Measurements from ENCODE around the gene MIPEP. TPM values are rescaled to one million over a fixed set of nuclear protein-coding genes. Genes with fewer than 3 reads are reported as not detected.

Gene MIPEP
- total RNA-seq, 1 donor from 2014 or later = 19.6 TPM

GRCh38 chr13:23905766-23906165 lies 16.6 kb upstream of the MIPEP start:
- no peaks in the 10 kb centered on the region for H3K27me3 Mint-ChIP-seq (ENCODE audit: low read depth)
- H3K36me3 Mint-ChIP-seq (ENCODE audit: low read depth) = no peaks in the 10 kb centered on the region
- H3K4me1 Mint-ChIP-seq = peaks cover 24% of the 10 kb centered on the region
- no peak for DNase-seq (ENCODE audit: low read depth, low spot score)
- H3K9me3 Mint-ChIP-seq = no peaks in the 10 kb centered on the region
- H3K27ac Mint-ChIP-seq (ENCODE audit: unreplicated experiment) = no peak overlapping the region
- TF ChIP-seq CTCF (conservative IDR thresholded peaks at IDR 0.05) = no peak
- no peak overlapping the region for H3K4me3 Mint-ChIP-seq

- Mint-ChIP-seq H3K4me1 (peaks cover 30% of the 10 kb centered on the region), H3K27ac (ENCODE audit: unreplicated experiment) (no peak overlapping the region), H3K4me3 (no peak overlapping the region), H3K9me3 (no peaks in the 10 kb centered on the region), H3K36me3 (ENCODE audit: low read depth) (no peaks in the 10 kb centered on the region), H3K27me3 (ENCODE audit: low read depth) (no peaks in the 10 kb centered on the region)
- DNase-seq (ENCODE audit: low read depth, low spot score) = no peak
- no peak for TF ChIP-seq CTCF (conservative IDR thresholded peaks at IDR 0.05)
These were observed 14.7 kb upstream of the MIPEP start for GRCh38 chr13:23903906-23904280.

- H3K36me3 Mint-ChIP-seq (ENCODE audit: low read depth) = no peaks in the 10 kb centered on the region
- TF ChIP-seq CTCF (conservative IDR thresholded peaks at IDR 0.05) = no peak
- peaks cover 30% of the 10 kb centered on the region for H3K4me1 Mint-ChIP-seq
- no peak for DNase-seq (ENCODE audit: low read depth, low spot score)
- H3K27ac Mint-ChIP-seq (ENCODE audit: unreplicated experiment) = no peak overlapping the region
- H3K9me3 Mint-ChIP-seq = no peaks in the 10 kb centered on the region
- H3K4me3 Mint-ChIP-seq = no peak overlapping the region
- H3K27me3 Mint-ChIP-seq (ENCODE audit: low read depth) = no peaks in the 10 kb centered on the region
These were observed 14.0 kb upstream of the MIPEP start for GRCh38 chr13:23902975-23903905.

- peaks cover 30% of the 10 kb centered on the region for H3K4me1 Mint-ChIP-seq
- no peaks in the 10 kb centered on the region for H3K9me3 Mint-ChIP-seq
- no peak overlapping the region for H3K4me3 Mint-ChIP-seq
- H3K27ac Mint-ChIP-seq (ENCODE audit: unreplicated experiment) = no peak overlapping the region
- no peaks in the 10 kb centered on the region for H3K36me3 Mint-ChIP-seq (ENCODE audit: low read depth)
- DNase-seq (ENCODE audit: low read depth, low spot score) = no peak
- no peak for TF ChIP-seq CTCF (conservative IDR thresholded peaks at IDR 0.05)
- H3K27me3 Mint-ChIP-seq (ENCODE audit: low read depth) = no peaks in the 10 kb centered on the region
These were observed 12.2 kb upstream of the MIPEP start for GRCh38 chr13:23901365-23901764.

GRCh38 chr13:23899555-23899954 lies 10.4 kb upstream of the MIPEP start:
- no peaks in the 10 kb centered on the region for H3K36me3 Mint-ChIP-seq (ENCODE audit: low read depth)
- TF ChIP-seq CTCF (conservative IDR thresholded peaks at IDR 0.05) = peak; percentile 74
- no peaks in the 10 kb centered on the region for H3K9me3 Mint-ChIP-seq
- peak; percentile 36 for DNase-seq (ENCODE audit: low read depth, low spot score)
- no peaks in the 10 kb centered on the region for H3K27me3 Mint-ChIP-seq (ENCODE audit: low read depth)
- no peak overlapping the region for H3K4me3 Mint-ChIP-seq
- peaks cover 30% of the 10 kb centered on the region for H3K4me1 Mint-ChIP-seq
- H3K27ac Mint-ChIP-seq (ENCODE audit: unreplicated experiment) = no peak overlapping the region
